Stomach (tissue), 9 donors: ENCODE measurements around the gene CDCA7L. TPM values are rescaled to one million over a fixed set of nuclear protein-coding genes. Genes with fewer than 3 reads are reported as not detected.

Experiments used
- DNase-seq, 2 donors: peaks; one replicate each; pipeline versions ENCODE4 v3.0.0 to v3.0.0-alpha.2; 2013 to 2019
- H3K27ac ChIP-seq, 5 donors: fragments of 200-600 bp in 4 of 5; sonication (generic) in 4 of 5; one replicate each; pipeline ENCODE4 v1.5.1; 2013 to 2019; ENCODE audit warnings: mild to moderate bottlenecking in 1 of 5, moderate library complexity in 1 of 5
- H3K27me3 ChIP-seq, 3 donors: fragments of 200-600 bp; sonication (generic); one replicate each; pipeline ENCODE4 v1.5.1; 2017 to 2019; ENCODE audit warnings: mixed run types in 1 of 3
- H3K36me3 ChIP-seq, 4 donors: fragments of 200-600 bp; sonication (generic); 1 replicate in 3 of 4; 2 replicates in 1 of 4; pipeline ENCODE4 v1.5.1; 2016 to 2019
- H3K4me1 ChIP-seq, 4 donors: fragments of 200-600 bp; sonication (generic); one replicate each; pipeline ENCODE4 v1.5.1; 2016 to 2019
- H3K4me3 ChIP-seq, 4 donors: fragments of 200-600 bp; sonication (generic) in 3 of 4; one replicate each; pipeline ENCODE4 v1.5.1; 2016 to 2019; ENCODE audit warnings: mild to moderate bottlenecking in 1 of 4
- H3K9me3 ChIP-seq, 4 donors: fragments of 200-600 bp; sonication (generic); one replicate each; pipeline ENCODE4 v1.5.1; 2016 to 2019
- EP300 ChIP-seq: sonication (generic); formaldehyde crosslinking; IDR thresholded peaks from one replicate; pipeline ENCODE4 v1.6.1; 2017; ENCODE audit warnings: antibody characterized with exemption
- POLR2A ChIP-seq, 4 donors: fragments of 450-650 bp; IDR thresholded peaks; one replicate each; pipeline ENCODE4 v1.6.1; 2016; ENCODE audit warnings: antibody characterized with exemption in 4 of 4, control low read depth in 2 of 4, mild to moderate bottlenecking in 1 of 4, moderate library complexity in 1 of 4
- POLR2AphosphoS5 ChIP-seq, 3 donors: sonication (generic); formaldehyde crosslinking; IDR thresholded peaks; one replicate each; pipeline ENCODE4 v1.6.1; 2016; ENCODE audit warnings: antibody characterized with exemption in 3 of 3
- WGBS, 5 donors: extraction: QIAGEN DNeasy Blood & Tissue Kit in 3 of 5; methylation state at CpG; one replicate each; pipeline versions ENCODE4 v1.1.5 to v1.1.7; 2013 to 2018; 5-methylcytosine and 5-hydroxymethylcytosine counted together
- intact Hi-C: fragments of 100-400 bp; cut with DNase I; formaldehyde crosslinking; loops from one replicate; pipeline ENCODE4 v1.15.1; 2023; ENCODE audit warnings: low total_unique reads
- polyA plus RNA-seq, 3 donors: library from polyadenylated mRNA; stranded (reverse); fragments of 200-250 nt; gene quantifications; one replicate each; pipeline ENCODE4 v1.2.3, GENCODE V29; 2013
- total RNA-seq, 5 donors: library from RNA; depleted of rRNA; stranded (reverse); fragments of >200 nt; gene quantifications; one replicate each; pipeline versions ENCODE4 v1.1.0 to v1.2.3, GENCODE V29; 2014 to 2016
- TF ChIP-seq, protein P1 (sequence below), 7 experiments: fragments of 450-650 bp in 4 of 7; fragments of 200-600 bp in 3 of 7; sonication (generic) in 3 of 7; IDR thresholded peaks; one replicate each; pipeline ENCODE4 v1.5.1; 2016 to 2019; ENCODE audit warnings: antibody characterized with exemption in 7 of 7, control low read depth in 2 of 7, mild to moderate bottlenecking in 1 of 7
- donor health status: healthy with polysubstance abuse.
- donor health status: Bipolar disorder and iron deficiency.
- donor health status: healthy.

Gene CDCA7L
- total and polyA plus RNA-seq, 8 donors: 5.4 to 89.8 (median 19.1) TPM

DNA sequence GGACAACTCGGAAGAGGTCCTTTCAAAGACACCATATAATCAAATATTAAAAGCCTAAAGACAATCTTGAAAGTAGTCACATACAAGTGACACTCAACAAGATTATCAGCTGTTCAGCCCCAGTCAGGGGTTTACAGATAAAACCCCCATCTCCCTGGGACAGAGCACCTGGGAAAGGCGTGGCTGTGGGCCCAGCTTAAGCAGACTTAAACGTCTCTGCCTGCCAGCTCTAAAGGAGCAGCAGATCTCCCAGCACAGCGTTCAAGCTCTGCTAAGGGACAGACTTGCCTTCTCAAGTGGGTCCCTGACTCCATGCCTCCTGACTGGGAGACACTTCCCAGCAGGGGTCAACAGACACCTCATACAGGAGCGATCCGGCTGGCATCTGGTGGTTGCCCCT, 18.0 kb downstream of the CDCA7L start:
- DNase-seq: no peak
- Histone ChIP-seq H3K9me3 (no peaks in the 10 kb centered on the region), H3K27me3 (no peaks in the 10 kb centered on the region), H3K36me3 (peaks cover 0 to 7% (median 2%) of the 10 kb centered on the region in 4 donors), H3K4me3 (no peak overlapping the region), H3K27ac (no peak overlapping the region), H3K4me1 (peaks cover 0 to 20% (median 2%) of the 10 kb centered on the region in 4 donors)
- TF ChIP-seq POLR2A (IDR thresholded peaks at IDR 0.05) (no peak), EP300 (no peak), POLR2AphosphoS5 (IDR thresholded peaks at IDR 0.05) (no peak)
- TF ChIP-seq, protein P1, sequence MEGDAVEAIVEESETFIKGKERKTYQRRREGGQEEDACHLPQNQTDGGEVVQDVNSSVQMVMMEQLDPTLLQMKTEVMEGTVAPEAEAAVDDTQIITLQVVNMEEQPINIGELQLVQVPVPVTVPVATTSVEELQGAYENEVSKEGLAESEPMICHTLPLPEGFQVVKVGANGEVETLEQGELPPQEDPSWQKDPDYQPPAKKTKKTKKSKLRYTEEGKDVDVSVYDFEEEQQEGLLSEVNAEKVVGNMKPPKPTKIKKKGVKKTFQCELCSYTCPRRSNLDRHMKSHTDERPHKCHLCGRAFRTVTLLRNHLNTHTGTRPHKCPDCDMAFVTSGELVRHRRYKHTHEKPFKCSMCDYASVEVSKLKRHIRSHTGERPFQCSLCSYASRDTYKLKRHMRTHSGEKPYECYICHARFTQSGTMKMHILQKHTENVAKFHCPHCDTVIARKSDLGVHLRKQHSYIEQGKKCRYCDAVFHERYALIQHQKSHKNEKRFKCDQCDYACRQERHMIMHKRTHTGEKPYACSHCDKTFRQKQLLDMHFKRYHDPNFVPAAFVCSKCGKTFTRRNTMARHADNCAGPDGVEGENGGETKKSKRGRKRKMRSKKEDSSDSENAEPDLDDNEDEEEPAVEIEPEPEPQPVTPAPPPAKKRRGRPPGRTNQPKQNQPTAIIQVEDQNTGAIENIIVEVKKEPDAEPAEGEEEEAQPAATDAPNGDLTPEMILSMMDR (IDR thresholded peaks at IDR 0.05): no peak
- WGBS, 5 donors: 71 to 78% (median 75%) methylated on average over 6 of the region's 6 CpGs
- intact Hi-C loops: no loop called here

DNA sequence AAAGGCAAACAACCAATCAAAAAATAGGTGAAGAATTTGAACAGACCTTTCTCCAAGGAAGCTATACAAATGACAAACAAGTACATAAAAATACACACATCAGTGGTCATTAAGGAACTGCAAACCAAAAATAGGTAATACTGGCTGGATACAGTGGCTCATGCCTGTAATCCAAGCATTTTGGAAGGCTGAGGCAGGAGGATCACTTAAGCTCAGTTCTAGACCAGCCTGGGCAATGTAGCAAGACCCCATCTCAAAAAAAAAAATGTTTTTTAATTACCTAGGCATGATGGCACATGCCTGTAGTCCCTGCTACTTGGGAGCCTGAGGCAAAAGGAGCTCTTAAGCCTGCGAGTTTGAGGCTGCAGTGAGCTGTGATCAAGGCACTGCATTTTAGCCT, 19.3 kb downstream of the CDCA7L start:
- H3K9me3 ChIP-seq: no peaks in the 10 kb centered on the region
- H3K4me1 ChIP-seq: peaks cover 0 to 20% (median 2%) of the 10 kb centered on the region in 4 donors
- no peaks in the 10 kb centered on the region for H3K27me3 ChIP-seq
- H3K36me3 ChIP-seq: peaks cover 0 to 7% (median 2%) of the 10 kb centered on the region in 4 donors
- H3K4me3 ChIP-seq: no peak overlapping the region
- WGBS, 5 donors: 88 to 97% (median 89%) methylated on average over 1 of the region's 1 CpG
- intact Hi-C loops: no loop called here
- DNase-seq: no peak
- TF ChIP-seq POLR2AphosphoS5 (IDR thresholded peaks at IDR 0.05) (no peak), EP300 (no peak), POLR2A (IDR thresholded peaks at IDR 0.05) (no peak)
- TF ChIP-seq, protein P1 (IDR thresholded peaks at IDR 0.05): no peak
- no peak overlapping the region for H3K27ac ChIP-seq

DNA sequence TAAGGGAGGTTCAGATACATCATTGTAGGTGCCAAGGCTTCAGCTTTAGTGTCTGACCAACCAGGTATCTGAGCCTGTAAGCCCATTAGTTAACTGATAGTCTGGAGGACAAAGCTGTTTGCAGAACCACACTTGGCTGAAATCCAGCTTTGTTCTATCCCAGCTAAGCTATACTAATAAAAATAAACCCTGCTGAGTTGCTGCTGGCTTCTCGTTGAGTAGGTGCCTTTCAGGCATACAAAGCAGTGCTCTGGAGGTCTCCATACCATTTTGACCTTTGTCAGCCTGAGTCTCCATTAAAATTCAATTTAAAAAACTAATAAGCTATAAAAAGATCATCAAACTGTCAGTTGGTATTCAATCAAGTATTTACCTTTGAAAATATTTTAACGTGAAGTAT, 22.0 kb downstream of the CDCA7L start:
- Histone ChIP-seq H3K27ac (no peak overlapping the region), H3K4me1 (peaks cover 0 to 26% (median 2%) of the 10 kb centered on the region in 4 donors), H3K9me3 (no peaks in the 10 kb centered on the region), H3K36me3 (peaks cover 0 to 7% (median 2%) of the 10 kb centered on the region in 4 donors), H3K27me3 (no peaks in the 10 kb centered on the region), H3K4me3 (no peak overlapping the region)
- WGBS, 5 donors: 32 to 53% (median 38%) methylated on average over 2 of the region's 2 CpGs
- peak in 1 of 2 donors; percentile 64 for DNase-seq
- TF ChIP-seq POLR2AphosphoS5 (IDR thresholded peaks at IDR 0.05) (no peak), EP300 (no peak)
- TF ChIP-seq, protein P1 (IDR thresholded peaks at IDR 0.05): no peak
- intact Hi-C loops: no loop called here

DNA sequence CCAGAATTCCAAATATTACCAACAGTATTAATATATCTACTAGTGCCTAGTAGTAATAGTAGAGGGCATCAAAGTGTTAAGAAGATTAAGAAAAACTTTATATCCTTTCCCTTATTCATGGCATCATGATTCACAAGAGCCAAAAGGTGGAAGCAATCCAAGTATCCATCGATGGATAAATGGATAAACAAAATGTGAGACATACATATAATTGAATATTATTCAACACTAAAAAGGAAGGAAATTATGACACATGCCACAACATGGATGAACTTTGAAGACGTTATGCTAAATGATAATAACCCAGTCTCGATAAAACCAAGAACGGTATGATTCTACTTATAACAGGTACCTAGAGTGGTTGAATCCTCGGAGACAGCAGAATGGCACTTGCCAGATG, 23.1 kb downstream of the CDCA7L start:
- WGBS, 5 donors: 80 to 92% (median 89%) methylated on average over 5 of the region's 5 CpGs
- DNase-seq: no peak
- Histone ChIP-seq H3K4me3 (no peak overlapping the region), H3K27ac (no peak overlapping the region), H3K9me3 (no peaks in the 10 kb centered on the region), H3K4me1 (peaks cover 0 to 21% (median 2%) of the 10 kb centered on the region in 4 donors), H3K36me3 (peaks cover 0 to 3% (median under 1%) of the 10 kb centered on the region in 4 donors), H3K27me3 (no peaks in the 10 kb centered on the region)
- TF ChIP-seq, protein P1 (IDR thresholded peaks at IDR 0.05): no peak
- TF ChIP-seq EP300: no peak
- TF ChIP-seq POLR2A (IDR thresholded peaks at IDR 0.05): no peak
- TF ChIP-seq POLR2AphosphoS5 (IDR thresholded peaks at IDR 0.05): no peak
- intact Hi-C loops: no loop called here
